ENCODE results near the gene CDC14B. TPM values are rescaled to one million over a fixed set of nuclear protein-coding genes. Genes with fewer than 3 reads are reported as not detected.

Gene CDC14B
- total and polyA plus RNA-seq, 4 donors, result 12.8 to 37.9 (median 25.4) TPM

- Histone ChIP-seq H3K36me3 (ENCODE audit: control insufficient read depth in 1 of 2, insufficient read depth in 2 of 2, low read length in 1 of 2) (no peaks in the 10 kb centered on the region), H3K4me1 (ENCODE audit: control insufficient read depth in 1 of 2, insufficient read depth in 2 of 2, low read length in 2 of 2) (peaks cover 0 to 5% of the 10 kb centered on the region in 2 donors), H3K27me3 (ENCODE audit: control insufficient read depth in 1 of 2, insufficient read depth in 2 of 2, low read length in 1 of 2) (no peaks in the 10 kb centered on the region), H3K27ac (ENCODE audit: low read depth in 1 of 2, low read length in 2 of 2) (no peak overlapping the region), H3K4me3 (ENCODE audit: low read length in 2 of 2) (no peak overlapping the region), H3K9me3 (ENCODE audit: control insufficient read depth, low read length) (no peaks in the 10 kb centered on the region)
- ATAC-seq (ENCODE audit: low FRiP score) (no peak), DNase-seq (no peak)
- intact Hi-C loops (cut with DNase I), result no loop called here
- 81 to 87% methylated on average over 5 of the region's 5 CpGs for WGBS, 2 donors
Measured at GRCh38 chr9:96460470-96460869, 159.2 kb downstream of the CDC14B start.

GRCh38 chr9:96459268-96460007 lies 160.2 kb downstream of the CDC14B start:
- Histone ChIP-seq H3K9me3 (ENCODE audit: control insufficient read depth, low read length) (no peaks in the 10 kb centered on the region), H3K4me3 (ENCODE audit: low read length in 2 of 2) (no peak overlapping the region), H3K36me3 (ENCODE audit: control insufficient read depth in 1 of 2, insufficient read depth in 2 of 2, low read length in 1 of 2) (no peaks in the 10 kb centered on the region), H3K4me1 (ENCODE audit: control insufficient read depth in 1 of 2, insufficient read depth in 2 of 2, low read length in 2 of 2) (peaks cover 0 to 3% of the 10 kb centered on the region in 2 donors), H3K27me3 (ENCODE audit: control insufficient read depth in 1 of 2, insufficient read depth in 2 of 2, low read length in 1 of 2) (no peaks in the 10 kb centered on the region), H3K27ac (ENCODE audit: low read depth in 1 of 2, low read length in 2 of 2) (no peak overlapping the region)
- 97% methylated on average over 7 of the region's 7 CpGs for WGBS, 2 donors
- ATAC-seq (ENCODE audit: low FRiP score), result no peak
- no peak for DNase-seq
- intact Hi-C loops (cut with DNase I), result loop anchor here (10.0 kb wide), 2 partner anchors 135 to 155 kb away; partner anchors contain the start of gene CDC14B (in 1 of the 2)

- Histone ChIP-seq H3K27me3 (ENCODE audit: control insufficient read depth in 1 of 2, insufficient read depth in 2 of 2, low read length in 1 of 2) (no peaks in the 10 kb centered on the region), H3K36me3 (ENCODE audit: control insufficient read depth in 1 of 2, insufficient read depth in 2 of 2, low read length in 1 of 2) (no peaks in the 10 kb centered on the region), H3K4me3 (ENCODE audit: low read length in 2 of 2) (no peak overlapping the region), H3K4me1 (ENCODE audit: control insufficient read depth in 1 of 2, insufficient read depth in 2 of 2, low read length in 2 of 2) (no peaks in the 10 kb centered on the region), H3K9me3 (ENCODE audit: control insufficient read depth, low read length) (no peaks in the 10 kb centered on the region), H3K27ac (ENCODE audit: low read depth in 1 of 2, low read length in 2 of 2) (no peak overlapping the region)
- intact Hi-C loops (cut with DNase I), result loop anchor here (10.0 kb wide), 2 partner anchors 133 to 157 kb away; partner anchors contain the start of gene CDC14B (in 1 of the 2)
- ATAC-seq (ENCODE audit: low FRiP score), result no peak
- WGBS, 2 donors, result 91 to 93% methylated on average over 8 of the region's 8 CpGs
- DNase-seq, result no peak
Measured at GRCh38 chr9:96458226-96458625, 161.4 kb downstream of the CDC14B start.

- 93 to 94% methylated on average over 4 of the region's 4 CpGs for WGBS, 2 donors
- no peaks in the 10 kb centered on the region for H3K36me3 ChIP-seq (ENCODE audit: control insufficient read depth in 1 of 2, insufficient read depth in 2 of 2, low read length in 1 of 2)
- ATAC-seq (ENCODE audit: low FRiP score), result no peak
- H3K27me3 ChIP-seq (ENCODE audit: control insufficient read depth in 1 of 2, insufficient read depth in 2 of 2, low read length in 1 of 2), result no peaks in the 10 kb centered on the region
- H3K27ac ChIP-seq (ENCODE audit: low read depth in 1 of 2, low read length in 2 of 2), result no peak overlapping the region
- no peaks in the 10 kb centered on the region for H3K9me3 ChIP-seq (ENCODE audit: control insufficient read depth, low read length)
- no peak overlapping the region for H3K4me3 ChIP-seq (ENCODE audit: low read length in 2 of 2)
- DNase-seq, result no peak
- intact Hi-C loops (cut with DNase I), result loop anchor here (10.0 kb wide), 2 partner anchors 132 to 158 kb away; partner anchors contain the start of gene CDC14B (in 1 of the 2)
- H3K4me1 ChIP-seq (ENCODE audit: control insufficient read depth in 1 of 2, insufficient read depth in 2 of 2, low read length in 2 of 2), result no peaks in the 10 kb centered on the region
Measured at GRCh38 chr9:96457266-96457665, 162.4 kb downstream of the CDC14B start.

GRCh38 chr9:96453625-96454024 lies 166.0 kb downstream of the CDC14B start:
- Histone ChIP-seq H3K4me3 (ENCODE audit: low read length in 2 of 2) (no peak overlapping the region), H3K36me3 (ENCODE audit: control insufficient read depth in 1 of 2, insufficient read depth in 2 of 2, low read length in 1 of 2) (no peaks in the 10 kb centered on the region), H3K27me3 (ENCODE audit: control insufficient read depth in 1 of 2, insufficient read depth in 2 of 2, low read length in 1 of 2) (no peaks in the 10 kb centered on the region), H3K9me3 (ENCODE audit: control insufficient read depth, low read length) (no peaks in the 10 kb centered on the region), H3K27ac (ENCODE audit: low read depth in 1 of 2, low read length in 2 of 2) (no peak overlapping the region), H3K4me1 (ENCODE audit: control insufficient read depth in 1 of 2, insufficient read depth in 2 of 2, low read length in 2 of 2) (no peaks in the 10 kb centered on the region)
- intact Hi-C loops (cut with DNase I), result loop anchor here (5.0 to 10.0 kb wide), 5 partner anchors 34 to 161 kb away; partner anchors contain the start of genes CDC14B (in 1 of the 2) and ZNF367 (in 1 of the 2)
- WGBS, 2 donors, result 8 to 14% methylated on average over 2 of the region's 2 CpGs
- no peak for DNase-seq
- ATAC-seq (ENCODE audit: low FRiP score), result no peak

GRCh38 chr9:96450613-96451528 lies 168.8 kb downstream of the CDC14B start:
- WGBS, 2 donors, result 1% methylated on average over 61 to 63 of the region's 63 CpGs

More at GRCh38 chr9:96450613-96451528, 168.8 kb downstream of the CDC14B start:
- Histone ChIP-seq H3K4me3 (ENCODE audit: low read length in 2 of 2) (peak overlapping the region; percentile 92 to 94), H3K27me3 (ENCODE audit: control insufficient read depth in 1 of 2, insufficient read depth in 2 of 2, low read length in 1 of 2) (no peaks in the 10 kb centered on the region), H3K36me3 (ENCODE audit: control insufficient read depth in 1 of 2, insufficient read depth in 2 of 2, low read length in 1 of 2) (no peaks in the 10 kb centered on the region), H3K4me1 (ENCODE audit: control insufficient read depth in 1 of 2, insufficient read depth in 2 of 2, low read length in 2 of 2) (no peaks in the 10 kb centered on the region), H3K27ac (ENCODE audit: low read depth in 1 of 2, low read length in 2 of 2) (peak overlapping the region; percentile 79 to 99), H3K9me3 (ENCODE audit: control insufficient read depth, low read length) (no peaks in the 10 kb centered on the region)
- peak; percentile 51 to 77 for DNase-seq
- intact Hi-C loops (cut with DNase I), result loop anchor here (2.0 to 10.0 kb wide), 6 partner anchors 34 to 168 kb away; partner anchors contain the start of genes CDC14B (in 2 of the 2) and ZNF367 (in 1 of the 2)
- peak; percentile 2 for ATAC-seq (ENCODE audit: low FRiP score)

Other genes with a start within 250 kb of the CDC14B start
- gene SLC35D2, start 236.1 kb downstream of the CDC14B start, total RNA-seq, result 10 to 100 TPM; 18.0 to 22.0 TPM
- 10 to 100 TPM; 20.0 to 21.7 TPM for gene SLC35D2, start 236.1 kb downstream of the CDC14B start, polyA plus RNA-seq
- gene ZNF367, start 201.5 kb downstream of the CDC14B start, total RNA-seq, result 1 to 10 TPM; 1.3 to 1.8 TPM
- gene ZNF367, start 201.5 kb downstream of the CDC14B start, polyA plus RNA-seq, result 1 to 10 TPM; 1.4 TPM
- gene HABP4, start 169.7 kb downstream of the CDC14B start, total RNA-seq, result 10 to 100 TPM; 29.0 to 37.0 TPM
- 10 to 100 TPM; 48.6 to 66.9 TPM for gene HABP4, start 169.7 kb downstream of the CDC14B start, polyA plus RNA-seq
- gene PRXL2C, start 35.5 kb upstream of the CDC14B start, total RNA-seq, result 10 to 100 TPM; 21.0 to 23.6 TPM
- 10 to 100 TPM; 10.6 to 16.2 TPM for gene PRXL2C, start 35.5 kb upstream of the CDC14B start, polyA plus RNA-seq
- gene ZNF510, start 158.2 kb upstream of the CDC14B start, total RNA-seq, result 10 to 100 TPM; 10.6 to 15.8 TPM
- gene ZNF510, start 158.2 kb upstream of the CDC14B start, polyA plus RNA-seq, result 1 to 10 TPM; 3.5 to 4.1 TPM
- gene ZNF782, start 234.7 kb upstream of the CDC14B start, total RNA-seq, result 1 to 10 TPM; 6.7 to 9.5 TPM
- 1 to 10 TPM; 1.1 to 2.3 TPM for gene ZNF782, start 234.7 kb upstream of the CDC14B start, polyA plus RNA-seq